GM18868 (cell line): ENCODE results near the gene SPANXC.
"Not testable (repeated sequence)": the region's sequence is repeated elsewhere in the genome, so short reads cannot be mapped to it uniquely, and the experiment has no call there.

Source experiments
- ATAC-seq: cut with Tn5 transposase; IDR thresholded peaks from one replicate; pipeline ENCODE4 v1.9.1; 2021; ENCODE audit warnings: mild to moderate bottlenecking, moderate library complexity; ENCODE audit not compliant: unreplicated experiment

The SPANXC gene, protein sequence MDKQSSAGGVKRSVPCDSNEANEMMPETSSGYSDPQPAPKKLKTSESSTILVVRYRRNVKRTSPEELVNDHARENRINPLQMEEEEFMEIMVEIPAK

DNA sequence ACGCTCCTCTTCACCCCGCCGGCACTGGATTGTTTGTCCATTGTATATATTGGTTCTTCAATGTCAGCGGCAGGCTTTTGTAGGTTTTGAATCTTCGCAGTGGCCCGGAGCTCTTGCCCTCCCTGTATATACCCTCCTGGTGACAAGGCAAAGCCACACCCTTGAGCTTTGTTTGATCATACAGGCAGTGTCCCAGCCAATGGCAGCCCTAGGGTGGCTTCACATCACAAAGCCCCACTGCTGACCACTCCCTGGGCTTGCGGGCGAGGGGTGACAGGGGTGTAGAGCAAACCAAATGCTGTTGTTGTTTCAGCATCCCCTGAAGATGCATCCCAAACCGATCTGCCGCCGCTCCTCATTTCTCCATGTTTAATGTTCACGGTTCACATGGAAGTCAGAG lies at the start of gene SPANXC:
SPANXC (minus strand) TSS at position 101 of the 400 bp plus-strand sequence; CDS start at position 41, 60 bp downstream.
- ATAC-seq, result not testable (repeated sequence)

DNA sequence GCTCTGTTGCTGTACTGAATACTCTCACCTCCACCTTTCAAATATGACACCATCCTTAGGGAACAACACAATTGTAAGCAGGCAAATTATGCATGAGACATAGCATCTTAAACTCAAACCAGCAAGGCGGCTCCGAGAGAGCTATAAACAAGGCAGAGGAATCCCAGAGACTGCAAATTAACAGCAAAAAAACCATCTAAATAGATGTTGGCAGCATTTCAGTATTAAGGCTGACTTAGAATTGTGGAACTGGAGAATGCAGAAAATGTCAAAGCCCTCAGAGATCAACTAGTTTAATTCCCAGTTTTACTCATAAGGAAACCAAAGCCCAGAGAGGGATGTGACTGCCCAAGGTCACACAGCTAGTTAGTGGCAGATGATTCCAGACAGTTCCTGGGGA lies 37.2 kb upstream of the SPANXC start:
- ATAC-seq, result no peak

DNA sequence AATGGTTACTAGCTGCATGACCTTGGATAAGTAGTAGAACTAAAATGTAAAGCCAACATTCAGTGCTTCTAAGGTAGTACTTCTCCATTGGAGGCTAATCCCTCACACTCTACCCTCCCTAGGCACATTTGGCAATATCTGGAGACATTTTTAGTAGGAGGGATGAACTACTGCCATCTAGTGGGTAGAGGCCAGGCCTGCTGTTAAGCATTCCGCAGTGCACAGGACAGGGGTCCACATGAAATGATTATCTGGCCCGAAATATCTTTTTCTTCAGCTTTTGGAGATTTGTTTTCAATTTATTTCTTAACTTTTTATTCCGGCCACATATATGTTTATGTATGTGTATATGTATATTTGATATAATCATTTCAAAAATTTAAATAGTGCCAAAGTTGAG lies 36.0 kb upstream of the SPANXC start:
- peak; percentile 74 for ATAC-seq

DNA sequence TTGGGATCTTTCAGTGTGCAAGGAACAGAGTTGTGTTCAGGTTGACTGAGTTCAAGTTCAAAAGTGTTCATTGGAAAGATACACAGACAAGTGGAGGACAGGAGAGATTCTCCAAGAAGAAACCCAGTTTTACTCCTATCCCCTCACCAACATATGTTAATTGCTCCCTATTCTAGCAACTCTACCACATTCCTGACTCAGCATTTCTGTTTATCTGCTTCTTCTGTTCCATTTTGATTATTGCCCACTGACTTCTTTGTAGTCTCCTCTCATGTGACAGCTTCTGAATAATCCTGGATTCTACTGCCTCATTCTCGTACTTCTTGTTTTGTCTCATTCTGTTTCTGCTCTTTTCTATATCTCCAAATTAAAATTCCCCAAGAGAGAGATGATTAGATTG lies 15.8 kb upstream of the SPANXC start:
- no peak for ATAC-seq

DNA sequence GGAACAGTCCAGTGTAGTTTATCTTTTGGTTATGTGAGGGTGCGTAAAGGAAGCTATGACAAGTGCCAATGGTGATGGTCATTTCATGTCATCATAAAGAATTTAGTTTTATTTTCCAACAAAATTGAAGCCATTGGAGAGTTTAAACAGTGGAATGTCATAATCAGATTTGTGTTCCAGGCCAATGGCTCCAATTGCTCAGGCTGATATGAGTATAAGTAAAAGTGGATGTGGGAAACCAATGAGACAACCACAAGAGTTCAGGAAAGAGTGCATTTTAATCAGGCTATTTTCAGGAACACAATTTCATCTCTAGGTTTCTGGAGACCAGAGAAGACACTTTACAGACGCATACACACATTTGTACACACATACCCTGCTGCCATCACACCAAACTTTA lies 20.7 kb downstream of the SPANXC start:
- ATAC-seq, result no peak

DNA sequence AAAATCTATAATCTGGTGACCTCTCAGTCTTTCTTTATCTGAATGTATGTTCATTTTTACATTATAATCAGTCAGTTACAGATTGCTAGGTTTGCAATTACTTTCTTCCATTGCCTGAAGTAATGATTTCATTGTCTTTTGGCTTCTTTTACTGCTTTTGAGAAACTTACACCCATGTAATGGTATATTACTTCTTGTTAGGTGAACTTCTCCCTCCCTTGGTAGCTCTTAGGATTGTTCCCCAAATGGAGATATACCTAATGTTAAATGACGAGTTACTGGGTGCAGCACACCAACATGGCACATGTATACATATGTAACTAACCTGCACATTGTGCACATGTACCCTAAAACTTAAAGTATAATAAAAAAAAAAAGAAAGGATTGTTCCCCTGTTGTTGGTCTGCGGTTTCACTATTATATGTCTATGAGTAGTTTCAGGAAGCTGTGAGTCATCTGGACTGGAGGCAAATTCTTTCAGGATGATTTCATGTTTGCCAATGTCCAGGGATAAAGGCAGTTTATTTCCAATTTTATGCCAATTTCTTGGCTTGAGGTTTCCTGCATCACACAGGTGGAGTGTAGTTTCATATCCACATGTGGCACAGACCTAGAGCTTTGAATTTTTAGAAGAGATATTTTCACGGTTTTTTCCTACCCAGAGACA lies 21.8 kb downstream of the SPANXC start:
- no peak for ATAC-seq

DNA sequence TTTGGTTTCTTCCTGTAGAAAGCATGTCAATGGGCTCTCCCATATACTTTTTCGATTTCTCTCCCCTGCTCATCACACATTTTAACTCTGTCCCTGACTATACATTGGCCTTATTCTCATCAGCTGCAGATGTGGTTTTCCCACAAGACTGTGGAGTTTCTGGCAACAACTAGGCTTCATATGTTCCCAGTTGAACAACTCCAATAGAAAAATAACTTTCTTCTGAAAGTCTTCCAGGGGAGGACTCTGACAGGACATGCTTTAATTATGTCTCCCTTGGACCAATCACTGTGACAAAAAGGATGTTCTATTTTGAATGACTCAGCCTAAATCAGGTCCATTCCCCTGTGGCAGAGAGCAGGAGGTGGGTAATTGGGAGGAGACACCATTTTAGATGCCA lies 28.1 kb downstream of the SPANXC start:
- ATAC-seq, result no peak

DNA sequence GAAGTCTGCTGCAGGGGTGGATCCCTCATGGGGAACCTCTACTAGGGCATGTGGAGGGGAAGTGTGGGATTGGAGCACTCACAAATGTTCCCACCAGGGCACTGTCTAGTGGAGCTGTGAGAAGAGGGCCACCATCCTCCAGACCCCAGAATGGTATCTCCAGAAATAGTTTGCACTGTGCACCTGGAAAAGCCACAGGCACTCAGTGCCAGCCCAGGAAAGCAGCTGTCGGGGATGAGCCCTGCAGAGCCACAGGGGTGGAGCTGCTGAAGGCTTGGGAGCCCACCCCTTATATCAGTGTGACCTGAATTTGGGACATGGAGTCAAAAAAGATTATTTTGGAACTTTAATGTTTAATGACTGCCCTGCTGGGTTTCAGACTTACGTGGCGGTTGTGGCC lies 40.4 kb downstream of the SPANXC start:
- no peak for ATAC-seq
